Measurements from ENCODE around the gene HEMGN.

- TF ChIP-seq, protein P1, sequence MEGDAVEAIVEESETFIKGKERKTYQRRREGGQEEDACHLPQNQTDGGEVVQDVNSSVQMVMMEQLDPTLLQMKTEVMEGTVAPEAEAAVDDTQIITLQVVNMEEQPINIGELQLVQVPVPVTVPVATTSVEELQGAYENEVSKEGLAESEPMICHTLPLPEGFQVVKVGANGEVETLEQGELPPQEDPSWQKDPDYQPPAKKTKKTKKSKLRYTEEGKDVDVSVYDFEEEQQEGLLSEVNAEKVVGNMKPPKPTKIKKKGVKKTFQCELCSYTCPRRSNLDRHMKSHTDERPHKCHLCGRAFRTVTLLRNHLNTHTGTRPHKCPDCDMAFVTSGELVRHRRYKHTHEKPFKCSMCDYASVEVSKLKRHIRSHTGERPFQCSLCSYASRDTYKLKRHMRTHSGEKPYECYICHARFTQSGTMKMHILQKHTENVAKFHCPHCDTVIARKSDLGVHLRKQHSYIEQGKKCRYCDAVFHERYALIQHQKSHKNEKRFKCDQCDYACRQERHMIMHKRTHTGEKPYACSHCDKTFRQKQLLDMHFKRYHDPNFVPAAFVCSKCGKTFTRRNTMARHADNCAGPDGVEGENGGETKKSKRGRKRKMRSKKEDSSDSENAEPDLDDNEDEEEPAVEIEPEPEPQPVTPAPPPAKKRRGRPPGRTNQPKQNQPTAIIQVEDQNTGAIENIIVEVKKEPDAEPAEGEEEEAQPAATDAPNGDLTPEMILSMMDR (IDR thresholded peaks at IDR 0.05; ENCODE audit: low read length), result no peak
- TF ChIP-seq EZH2 (optimal IDR thresholded peaks at IDR 0.05; ENCODE audit: low read depth, low read length) (no peak), EZH2phosphoT487 (IDR thresholded peaks at IDR 0.05; ENCODE audit: low read length) (no peak)
Observed at GRCh38 chr9:97940741-97941140, 2.8 kb upstream of the HEMGN start.
